GM08714 (cell line): ENCODE measurements around the gene TM4SF18.

Experiments used
- H3K4me3 ChIP-seq: fragments of 200-500 bp; sonication (Bioruptor generic); 2 replicates; pipeline ENCODE4 v1.5.1; 2014; ENCODE audit warnings: mild to moderate bottlenecking, low read length, inconsistent platforms
- ZNF274 ChIP-seq: IDR thresholded peaks from 2 replicates; pipeline ENCODE4 v1.6.1; 2012; ENCODE audit warnings: mild to moderate bottlenecking, low read depth, low read length

Gene TM4SF18

GRCh38 chr3:149373235-149374125 is 40.0 kb upstream of the TM4SF18 start:
- H3K4me3 ChIP-seq: no peak overlapping the region
- no peak for TF ChIP-seq ZNF274

- no peak for TF ChIP-seq ZNF274
- no peak overlapping the region for H3K4me3 ChIP-seq
These were observed 38.3 kb upstream of the TM4SF18 start for GRCh38 chr3:149371723-149372114.

- H3K4me3 ChIP-seq: no peak overlapping the region
- TF ChIP-seq ZNF274: no peak
These were observed 37.7 kb upstream of the TM4SF18 start for GRCh38 chr3:149371001-149371722.

- H3K4me3 ChIP-seq: no peak overlapping the region
- TF ChIP-seq ZNF274: no peak
These were observed 36.8 kb upstream of the TM4SF18 start for GRCh38 chr3:149369991-149370866.

GRCh38 chr3:149368674-149369497 is 35.5 kb upstream of the TM4SF18 start:
- H3K4me3 ChIP-seq: no peak overlapping the region
- no peak for TF ChIP-seq ZNF274

GRCh38 chr3:149368201-149368673 is 34.8 kb upstream of the TM4SF18 start:
- no peak for TF ChIP-seq ZNF274

GRCh38 chr3:149366941-149367840 is 33.8 kb upstream of the TM4SF18 start:
- H3K4me3 ChIP-seq: no peak overlapping the region
- no peak for TF ChIP-seq ZNF274

More at GRCh38 chr3:149368201-149368673, 34.8 kb upstream of the TM4SF18 start:
- no peak overlapping the region for H3K4me3 ChIP-seq

GRCh38 chr3:149366031-149366430 is 32.6 kb upstream of the TM4SF18 start:
- H3K4me3 ChIP-seq: no peak overlapping the region
- no peak for TF ChIP-seq ZNF274

GRCh38 chr3:149364624-149365023 is 31.2 kb upstream of the TM4SF18 start:
- H3K4me3 ChIP-seq: no peak overlapping the region
- no peak for TF ChIP-seq ZNF274

- H3K4me3 ChIP-seq: no peak overlapping the region
- TF ChIP-seq ZNF274: no peak
These were observed 29.6 kb upstream of the TM4SF18 start for GRCh38 chr3:149363053-149363452.

- no peak for TF ChIP-seq ZNF274
- H3K4me3 ChIP-seq: no peak overlapping the region
These were observed 28.9 kb upstream of the TM4SF18 start for GRCh38 chr3:149362366-149362765.

- no peak overlapping the region for H3K4me3 ChIP-seq
- TF ChIP-seq ZNF274: no peak
These were observed 23.2 kb upstream of the TM4SF18 start for GRCh38 chr3:149356630-149357029.
